T-helper 1 cell treated with Interleukin-12 subunit alpha and Interleukin-12 subunit beta and Interleukin-4 antibody, amounts not matched to agents 30 ng/mL and 1 ng/mL, for 36 hours (primary cell): ENCODE measurements around the gene IGF1. TPM values are rescaled to one million over a fixed set of nuclear protein-coding genes. Genes with fewer than 3 reads are reported as not detected.

Experiments
- intact Hi-C: fragments of 100-400 bp; cut with micrococcal nuclease; formaldehyde crosslinking; loops from one replicate; pipeline ENCODE4 v1.15.1; 2024
- total RNA-seq: library from RNA; stranded (reverse); gene quantifications from 2 replicates; pipeline ENCODE4 v1.2.3, GENCODE V29; 2022

Gene IGF1
- total RNA-seq, 1 donor from 2014 or later: 0.59 TPM

- intact Hi-C loops: no loop called here
Measured at GRCh38 chr12:102429211-102430154, 50.9 kb downstream of the IGF1 start.

GRCh38 chr12:102427543-102427941, 52.8 kb downstream of the IGF1 start:
- intact Hi-C loops: no loop called here

- intact Hi-C loops: no loop called here
Measured at GRCh38 chr12:102426599-102427542, 53.5 kb downstream of the IGF1 start.

GRCh38 chr12:102425109-102426039, 55.0 kb downstream of the IGF1 start:
- intact Hi-C loops: no loop called here

- intact Hi-C loops: loop anchor here (5.0 kb wide), 5 partner anchors 121 to 1504 kb away; partner anchors contain the start of genes NUP37, PARPBP and WASHC3
Measured at GRCh38 chr12:102423462-102423861, 56.9 kb downstream of the IGF1 start.

GRCh38 chr12:102421802-102422583, 58.4 kb downstream of the IGF1 start:
- intact Hi-C loops: loop anchor here (1.0 to 5.0 kb wide), 6 partner anchors 62 to 1505 kb away; partner anchors contain the start of genes NUP37, PARPBP and WASHC3

- intact Hi-C loops: no loop called here
Measured at GRCh38 chr12:102419094-102419764, 61.1 kb downstream of the IGF1 start.

GRCh38 chr12:102417055-102417454, 63.3 kb downstream of the IGF1 start:
- intact Hi-C loops: no loop called here

- intact Hi-C loops: no loop called here
Measured at GRCh38 chr12:102415515-102415914, 64.8 kb downstream of the IGF1 start.

GRCh38 chr12:102413396-102413795, 67.0 kb downstream of the IGF1 start:
- intact Hi-C loops: no loop called here

GRCh38 chr12:102410511-102410910, 69.9 kb downstream of the IGF1 start:
- intact Hi-C loops: no loop called here

- intact Hi-C loops: no loop called here
Measured at GRCh38 chr12:102408487-102409297, 71.7 kb downstream of the IGF1 start.

GRCh38 chr12:102407776-102408486, 72.4 kb downstream of the IGF1 start:
- intact Hi-C loops: no loop called here

- intact Hi-C loops: no loop called here
Measured at GRCh38 chr12:102406033-102406584, 74.3 kb downstream of the IGF1 start.

- intact Hi-C loops: no loop called here
Measured at GRCh38 chr12:102401087-102401486, 79.3 kb downstream of the IGF1 start.

- intact Hi-C loops: no loop called here
Measured at GRCh38 chr12:102399653-102400052, 80.7 kb downstream of the IGF1 start.

GRCh38 chr12:102396276-102396675, 84.1 kb downstream of the IGF1 start:
- intact Hi-C loops: no loop called here
